ENCODE data around the gene ST7. TPM values are rescaled to one million over a fixed set of nuclear protein-coding genes. Genes with fewer than 3 reads are reported as not detected.

Gene ST7, protein sequence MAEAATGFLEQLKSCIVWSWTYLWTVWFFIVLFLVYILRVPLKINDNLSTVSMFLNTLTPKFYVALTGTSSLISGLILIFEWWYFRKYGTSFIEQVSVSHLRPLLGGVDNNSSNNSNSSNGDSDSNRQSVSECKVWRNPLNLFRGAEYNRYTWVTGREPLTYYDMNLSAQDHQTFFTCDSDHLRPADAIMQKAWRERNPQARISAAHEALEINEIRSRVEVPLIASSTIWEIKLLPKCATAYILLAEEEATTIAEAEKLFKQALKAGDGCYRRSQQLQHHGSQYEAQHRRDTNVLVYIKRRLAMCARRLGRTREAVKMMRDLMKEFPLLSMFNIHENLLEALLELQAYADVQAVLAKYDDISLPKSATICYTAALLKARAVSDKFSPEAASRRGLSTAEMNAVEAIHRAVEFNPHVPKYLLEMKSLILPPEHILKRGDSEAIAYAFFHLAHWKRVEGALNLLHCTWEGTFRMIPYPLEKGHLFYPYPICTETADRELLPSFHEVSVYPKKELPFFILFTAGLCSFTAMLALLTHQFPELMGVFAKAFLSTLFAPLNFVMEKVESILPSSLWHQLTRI
- 23.0 to 30.9 TPM (median 25.9 TPM) in 5 replicates for total RNA-seq (2022; extraction: Qiagen RNA extraction; ENCODE audit: low read depth)

GRCh38 chr7:116953372-116953905 is at the start of gene ST7:
Gene ST7 (plus strand): TSS chr7:116953501. CDS start chr7:116953541, 40 bp downstream.

Other genes starting within 250 kb of the ST7 start
- 83.9 to 191 TPM (median 126 TPM) in 5 replicates for gene CAPZA2, start 90.9 kb upstream of the ST7 start, total RNA-seq (2022; extraction: Qiagen RNA extraction; ENCODE audit: low read depth)